ENCODE measurements around the gene COL23A1. TPM values are rescaled to one million over a fixed set of nuclear protein-coding genes. Genes with fewer than 3 reads are reported as not detected.

Gene COL23A1
- total and polyA plus RNA-seq, 4 donors, result 0.36 to 1.5 (median 1.1) TPM; not detected in 1

DNA sequence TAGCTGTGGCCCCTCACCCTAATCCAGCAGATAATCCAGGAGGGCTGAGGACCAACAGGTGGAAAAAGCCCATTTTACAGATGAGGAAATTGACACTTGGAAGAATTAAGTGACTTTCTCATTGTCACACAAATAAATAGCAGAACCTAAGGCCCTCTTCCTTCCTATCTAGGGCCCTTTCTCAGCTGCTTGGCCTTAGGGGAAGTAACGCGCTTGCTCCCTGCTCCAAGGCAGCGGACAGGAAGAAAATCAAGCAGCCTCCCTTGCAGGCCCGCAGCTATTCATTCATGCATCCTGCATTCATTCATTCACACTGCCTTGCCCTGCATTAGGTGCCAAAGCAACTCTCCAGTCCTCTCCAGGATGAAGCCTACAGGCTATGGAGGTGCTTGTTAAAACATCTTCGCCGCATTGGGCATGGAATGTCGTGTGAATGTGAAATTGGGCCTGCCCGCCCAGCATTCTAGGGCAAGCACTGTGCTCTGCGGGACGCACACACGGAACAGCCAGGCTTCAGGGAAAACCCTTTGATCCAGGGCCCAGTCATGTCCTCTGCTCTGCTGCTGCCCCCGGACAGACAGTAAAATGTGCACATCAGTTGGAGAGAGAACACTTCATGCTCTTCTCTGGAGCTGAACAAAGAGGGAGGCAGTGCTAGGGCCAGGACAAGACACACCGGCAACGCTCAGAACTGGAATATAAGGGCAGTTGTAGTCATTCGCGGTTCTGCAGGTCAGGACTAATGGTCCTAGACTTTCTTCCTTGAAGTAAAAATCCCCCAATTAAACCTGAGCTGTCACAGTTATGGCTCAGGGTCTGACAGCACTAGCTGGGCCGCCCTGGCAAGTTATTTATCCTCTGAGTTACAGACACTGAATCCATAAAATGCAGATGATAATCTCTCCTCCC is 166.0 kb downstream of the COL23A1 start:
- 94 to 95% methylated on average over 17 of the region's 17 CpGs for WGBS, 2 donors
- no peak overlapping the region for H3K4me3 ChIP-seq (ENCODE audit: low read length in 2 of 2)

GRCh38 chr5:178423431-178423830 is 166.8 kb downstream of the COL23A1 start:
- Histone ChIP-seq H3K4me3 (ENCODE audit: low read length in 2 of 2) (no peak overlapping the region), H3K4me1 (ENCODE audit: control insufficient read depth in 1 of 2, insufficient read depth in 2 of 2, low read length in 2 of 2) (no peaks in the 10 kb centered on the region), H3K27me3 (ENCODE audit: control insufficient read depth in 1 of 2, insufficient read depth in 2 of 2, low read length in 1 of 2) (no peaks in the 10 kb centered on the region), H3K36me3 (ENCODE audit: control insufficient read depth in 1 of 2, insufficient read depth in 2 of 2, low read length in 1 of 2) (no peaks in the 10 kb centered on the region), H3K27ac (ENCODE audit: low read depth in 1 of 2, low read length in 2 of 2) (no peak overlapping the region), H3K9me3 (ENCODE audit: control insufficient read depth, low read length) (no peaks in the 10 kb centered on the region)
- 92 to 93% methylated on average over 14 of the region's 14 CpGs for WGBS, 2 donors
- intact Hi-C loops (cut with DNase I), result no loop called here
- ATAC-seq (ENCODE audit: low FRiP score) (no peak), DNase-seq (peak in 1 of 2 donors; percentile 42)

More for the DNA sequence above, 166.0 kb downstream of the COL23A1 start:
- DNase-seq (peak; percentile 38 to 50), ATAC-seq (ENCODE audit: low FRiP score) (no peak)
- H3K9me3 ChIP-seq (ENCODE audit: control insufficient read depth, low read length), result no peaks in the 10 kb centered on the region
- intact Hi-C loops (cut with DNase I), result no loop called here
- H3K4me1 ChIP-seq (ENCODE audit: control insufficient read depth in 1 of 2, insufficient read depth in 2 of 2, low read length in 2 of 2), result no peaks in the 10 kb centered on the region
- H3K36me3 ChIP-seq (ENCODE audit: control insufficient read depth in 1 of 2, insufficient read depth in 2 of 2, low read length in 1 of 2), result no peaks in the 10 kb centered on the region
- H3K27me3 ChIP-seq (ENCODE audit: control insufficient read depth in 1 of 2, insufficient read depth in 2 of 2, low read length in 1 of 2), result no peaks in the 10 kb centered on the region
- H3K27ac ChIP-seq (ENCODE audit: low read depth in 1 of 2, low read length in 2 of 2), result no peak overlapping the region

DNA sequence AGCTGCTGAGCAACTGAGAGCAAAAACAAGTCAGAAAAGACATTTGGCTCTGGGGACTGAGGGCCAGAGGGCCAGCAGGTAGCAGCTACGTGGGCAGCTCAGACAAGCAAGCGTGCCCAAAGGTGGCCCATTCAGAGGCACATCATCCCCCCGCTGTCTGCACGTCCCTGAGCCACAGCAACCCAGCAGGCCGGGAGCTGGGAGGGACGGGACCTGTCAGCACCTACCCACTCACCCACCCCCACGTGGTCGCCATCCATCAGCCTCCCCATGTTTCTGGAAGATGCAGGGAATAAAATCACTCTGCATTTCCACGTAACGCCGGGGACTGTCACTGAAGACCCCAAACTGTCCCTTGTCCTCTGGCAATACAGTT is 167.8 kb downstream of the COL23A1 start:
- no peaks in the 10 kb centered on the region for H3K9me3 ChIP-seq (ENCODE audit: control insufficient read depth, low read length)
- H3K36me3 ChIP-seq (ENCODE audit: control insufficient read depth in 1 of 2, insufficient read depth in 2 of 2, low read length in 1 of 2), result no peaks in the 10 kb centered on the region
- DNase-seq (peak; percentile 27 to 36), ATAC-seq (ENCODE audit: low FRiP score) (no peak)
- no peak overlapping the region for H3K4me3 ChIP-seq (ENCODE audit: low read length in 2 of 2)
- intact Hi-C loops (cut with DNase I), result no loop called here
- H3K27me3 ChIP-seq (ENCODE audit: control insufficient read depth in 1 of 2, insufficient read depth in 2 of 2, low read length in 1 of 2), result no peaks in the 10 kb centered on the region
- no peak overlapping the region for H3K27ac ChIP-seq (ENCODE audit: low read depth in 1 of 2, low read length in 2 of 2)
- H3K4me1 ChIP-seq (ENCODE audit: control insufficient read depth in 1 of 2, insufficient read depth in 2 of 2, low read length in 2 of 2), result no peaks in the 10 kb centered on the region
- 77 to 81% methylated on average over 11 of the region's 11 CpGs for WGBS, 2 donors

DNA sequence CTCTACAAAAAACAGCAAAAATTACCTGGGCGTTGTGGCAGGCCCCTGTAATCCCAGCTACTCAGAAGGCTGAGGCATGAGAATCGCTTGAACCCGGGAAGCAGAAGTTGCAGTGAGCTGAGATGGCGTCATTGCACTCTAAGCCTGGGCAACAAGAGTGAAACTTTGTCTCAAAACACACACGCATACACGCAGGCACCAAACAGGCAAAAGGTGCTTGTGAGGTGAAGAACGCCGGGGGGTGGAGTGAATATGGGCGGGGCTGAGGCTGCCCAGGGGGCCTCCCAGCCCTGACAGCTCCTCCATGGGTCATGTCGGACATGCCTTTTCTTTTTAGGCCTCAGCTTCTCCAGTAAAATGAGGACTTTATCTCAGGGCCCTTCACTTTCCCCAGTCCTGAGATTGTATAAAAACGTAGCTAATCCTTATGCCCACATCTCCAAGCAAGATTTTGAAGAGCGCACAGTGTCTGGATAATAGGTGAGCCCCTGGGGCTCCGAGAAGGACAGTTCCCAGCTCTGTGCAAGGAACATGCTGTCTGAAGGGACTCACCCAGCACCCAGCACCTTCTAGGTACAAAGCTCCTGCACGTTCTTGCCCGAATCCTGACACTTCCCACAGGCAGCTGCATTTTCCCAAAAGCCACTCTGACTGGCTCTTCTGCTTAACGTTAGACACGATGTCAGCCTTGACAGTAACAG is 168.3 kb downstream of the COL23A1 start:
- H3K9me3 ChIP-seq (ENCODE audit: control insufficient read depth, low read length), result no peaks in the 10 kb centered on the region
- no peaks in the 10 kb centered on the region for H3K4me1 ChIP-seq (ENCODE audit: control insufficient read depth in 1 of 2, insufficient read depth in 2 of 2, low read length in 2 of 2)
- DNase-seq, result peak; percentile 11 to 46
- ATAC-seq (ENCODE audit: low FRiP score), result no peak
- intact Hi-C loops (cut with DNase I), result no loop called here
- no peaks in the 10 kb centered on the region for H3K36me3 ChIP-seq (ENCODE audit: control insufficient read depth in 1 of 2, insufficient read depth in 2 of 2, low read length in 1 of 2)
- H3K27ac ChIP-seq (ENCODE audit: low read depth in 1 of 2, low read length in 2 of 2), result no peak overlapping the region
- no peaks in the 10 kb centered on the region for H3K27me3 ChIP-seq (ENCODE audit: control insufficient read depth in 1 of 2, insufficient read depth in 2 of 2, low read length in 1 of 2)
- H3K4me3 ChIP-seq (ENCODE audit: low read length in 2 of 2), result no peak overlapping the region
- WGBS, 2 donors, result 85% methylated on average over 17 of the region's 17 CpGs

GRCh38 chr5:178421128-178421527 is 169.1 kb downstream of the COL23A1 start:
- DNase-seq (no peak), ATAC-seq (ENCODE audit: low FRiP score) (no peak)
- H3K4me3 ChIP-seq (ENCODE audit: low read length in 2 of 2), result no peak overlapping the region
- no peaks in the 10 kb centered on the region for H3K9me3 ChIP-seq (ENCODE audit: control insufficient read depth, low read length)
- intact Hi-C loops (cut with DNase I), result no loop called here
- no peaks in the 10 kb centered on the region for H3K27me3 ChIP-seq (ENCODE audit: control insufficient read depth in 1 of 2, insufficient read depth in 2 of 2, low read length in 1 of 2)
- WGBS, 2 donors, result 81 to 83% methylated on average over 5 of the region's 5 CpGs
- no peaks in the 10 kb centered on the region for H3K4me1 ChIP-seq (ENCODE audit: control insufficient read depth in 1 of 2, insufficient read depth in 2 of 2, low read length in 2 of 2)
- H3K36me3 ChIP-seq (ENCODE audit: control insufficient read depth in 1 of 2, insufficient read depth in 2 of 2, low read length in 1 of 2), result no peaks in the 10 kb centered on the region
- no peak overlapping the region for H3K27ac ChIP-seq (ENCODE audit: low read depth in 1 of 2, low read length in 2 of 2)

DNA sequence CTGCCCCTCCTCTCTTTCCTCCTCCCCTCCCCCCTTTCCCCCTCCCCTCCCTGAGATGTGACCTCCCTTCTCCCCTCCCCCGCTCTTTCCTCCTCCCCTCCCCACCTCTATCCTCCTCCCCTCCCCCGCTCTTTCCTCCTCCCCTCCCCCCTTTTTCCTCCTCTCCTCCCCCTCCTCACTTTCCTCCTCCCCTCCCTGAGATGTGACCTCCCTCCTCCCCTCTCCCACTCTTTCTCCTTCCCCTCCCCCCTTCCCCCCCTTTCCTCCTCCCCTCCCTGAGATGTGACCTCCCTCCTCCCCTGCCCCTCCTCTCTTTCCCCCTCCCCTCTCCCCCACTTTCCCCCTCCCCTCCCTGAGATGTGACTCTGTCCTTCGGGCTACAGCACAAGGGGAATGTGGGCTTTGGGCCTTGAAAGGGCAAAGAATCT is 169.8 kb downstream of the COL23A1 start:
- no peaks in the 10 kb centered on the region for H3K27me3 ChIP-seq (ENCODE audit: control insufficient read depth in 1 of 2, insufficient read depth in 2 of 2, low read length in 1 of 2)
- ATAC-seq (ENCODE audit: low FRiP score) (no peak), DNase-seq (no peak)
- H3K36me3 ChIP-seq (ENCODE audit: control insufficient read depth in 1 of 2, insufficient read depth in 2 of 2, low read length in 1 of 2), result no peaks in the 10 kb centered on the region
- no peak overlapping the region for H3K27ac ChIP-seq (ENCODE audit: low read depth in 1 of 2, low read length in 2 of 2)
- intact Hi-C loops (cut with DNase I), result no loop called here
- 38 to 82% methylated on average over 1 to 3 of the region's 3 CpGs for WGBS, 2 donors
- no peaks in the 10 kb centered on the region for H3K4me1 ChIP-seq (ENCODE audit: control insufficient read depth in 1 of 2, insufficient read depth in 2 of 2, low read length in 2 of 2)
- H3K9me3 ChIP-seq (ENCODE audit: control insufficient read depth, low read length), result no peaks in the 10 kb centered on the region
- no peak overlapping the region for H3K4me3 ChIP-seq (ENCODE audit: low read length in 2 of 2)

- Histone ChIP-seq H3K4me1 (ENCODE audit: control insufficient read depth in 1 of 2, insufficient read depth in 2 of 2, low read length in 2 of 2) (no peaks in the 10 kb centered on the region), H3K36me3 (ENCODE audit: control insufficient read depth in 1 of 2, insufficient read depth in 2 of 2, low read length in 1 of 2) (no peaks in the 10 kb centered on the region), H3K27ac (ENCODE audit: low read depth in 1 of 2, low read length in 2 of 2) (no peak overlapping the region), H3K4me3 (ENCODE audit: low read length in 2 of 2) (no peak overlapping the region), H3K9me3 (ENCODE audit: control insufficient read depth, low read length) (no peaks in the 10 kb centered on the region), H3K27me3 (ENCODE audit: control insufficient read depth in 1 of 2, insufficient read depth in 2 of 2, low read length in 1 of 2) (no peaks in the 10 kb centered on the region)
- WGBS, 2 donors, result 56 to 58% methylated on average over 8 of the region's 8 CpGs
- intact Hi-C loops (cut with DNase I), result no loop called here
- ATAC-seq (ENCODE audit: low FRiP score) (no peak), DNase-seq (peak in 1 of 2 donors; percentile 7)
Observed at GRCh38 chr5:178419651-178420050, 170.5 kb downstream of the COL23A1 start.

GRCh38 chr5:178419196-178419595 is 171.0 kb downstream of the COL23A1 start:
- H3K4me3 ChIP-seq (ENCODE audit: low read length in 2 of 2), result no peak overlapping the region
- H3K36me3 ChIP-seq (ENCODE audit: control insufficient read depth in 1 of 2, insufficient read depth in 2 of 2, low read length in 1 of 2), result no peaks in the 10 kb centered on the region
- no peaks in the 10 kb centered on the region for H3K9me3 ChIP-seq (ENCODE audit: control insufficient read depth, low read length)
- no peaks in the 10 kb centered on the region for H3K27me3 ChIP-seq (ENCODE audit: control insufficient read depth in 1 of 2, insufficient read depth in 2 of 2, low read length in 1 of 2)
- no peak overlapping the region for H3K27ac ChIP-seq (ENCODE audit: low read depth in 1 of 2, low read length in 2 of 2)
- intact Hi-C loops (cut with DNase I), result no loop called here
- WGBS, 2 donors, result 90 to 95% methylated on average over 9 of the region's 9 CpGs
- ATAC-seq (ENCODE audit: low FRiP score) (no peak), DNase-seq (peak; percentile 17 to 22)
- no peaks in the 10 kb centered on the region for H3K4me1 ChIP-seq (ENCODE audit: control insufficient read depth in 1 of 2, insufficient read depth in 2 of 2, low read length in 2 of 2)
